Measurements from ENCODE around the gene TCP1. TPM values are rescaled to one million over a fixed set of nuclear protein-coding genes. Genes with fewer than 3 reads are reported as not detected.

The TCP1 gene
- total and polyA plus RNA-seq, 2 of the 13 experiments (the other 11 are each of a cell fraction or from before 2014, with no cell fraction given), result 116 to 553 TPM

DNA sequence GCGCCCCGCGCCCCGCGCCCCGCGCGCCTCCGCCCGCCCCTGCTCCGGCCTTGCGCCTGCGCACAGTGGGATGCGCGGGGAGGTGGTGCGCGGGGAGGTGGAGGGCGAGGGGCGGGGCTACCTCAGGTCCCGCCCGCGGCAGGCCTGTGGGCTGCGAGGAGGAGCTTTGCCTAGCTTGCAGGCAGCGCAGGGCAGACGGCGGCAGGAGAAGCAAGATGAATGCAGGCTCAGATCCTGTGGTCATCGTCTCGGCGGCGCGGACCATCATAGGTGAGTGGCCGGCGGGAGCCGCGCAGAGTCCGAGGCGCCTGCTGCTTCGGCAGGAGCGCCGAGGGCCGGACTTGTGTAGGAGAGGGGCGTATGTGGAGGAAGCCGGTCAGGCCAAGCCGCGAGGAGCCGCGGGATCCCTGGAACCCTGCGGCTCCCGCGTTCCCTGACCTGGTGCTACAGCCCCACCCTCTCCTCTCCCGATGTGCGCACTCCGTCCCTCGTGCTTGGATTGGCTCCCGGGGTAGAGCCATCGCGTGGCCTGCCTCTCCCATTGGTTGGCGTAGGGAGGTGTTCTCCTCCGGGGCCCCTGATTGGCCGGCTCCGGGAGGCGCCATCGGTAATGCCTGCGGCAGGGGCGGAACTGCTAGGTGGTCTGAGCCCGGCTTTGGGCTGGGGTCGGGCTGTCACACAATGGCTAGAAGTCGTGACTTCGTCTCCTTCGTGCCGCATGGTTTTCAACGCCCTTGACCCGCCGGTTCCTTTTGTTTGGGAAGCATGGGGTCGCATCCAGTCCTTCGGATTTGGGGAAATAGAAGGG, 27.3 kb downstream of the TCP1 start, which contains the start of gene ACAT2 (continued):
- TF ChIP-seq PAF1 (CRISPR knock-in tag; IDR thresholded peaks at IDR 0.05) (0 out of 2 replicates have a peak, but pooled peaks have one; percentile 71), ZNF724P (CRISPR knock-in tag; IDR thresholded peaks at IDR 0.05; ENCODE audit: borderline replicate concordance) (no peak), SMARCE1 (IDR thresholded peaks at IDR 0.05; ENCODE audit: borderline replicate concordance) (no peak), MED8 (CRISPR knock-in tag; IDR thresholded peaks at IDR 0.05; ENCODE audit: insufficient replicate concordance) (no peak), ZFY (CRISPR knock-in tag; IDR thresholded peaks at IDR 0.05) (peak; percentile 94), ZBTB3 (CRISPR knock-in tag; IDR thresholded peaks at IDR 0.05; ENCODE audit: borderline replicate concordance, low read depth) (peak; percentile 17; the same call in 1 of the 2 replicates), ZNF598 (CRISPR knock-in tag; IDR thresholded peaks at IDR 0.05; ENCODE audit: borderline replicate concordance) (peak; percentile 93), PITX1 (CRISPR knock-in tag; IDR thresholded peaks at IDR 0.05) (no peak; the same call in none of the 2 replicates), ZFYVE20 (CRISPR knock-in tag; IDR thresholded peaks at IDR 0.05; ENCODE audit: borderline replicate concordance, low read depth) (no peak), ADNP (CRISPR knock-in tag; IDR thresholded peaks at IDR 0.05) (no peak), CCAR2 (optimal IDR thresholded peaks at IDR 0.05; ENCODE audit: low read depth, low read length) (no peak), HIVEP1 (CRISPR knock-in tag; IDR thresholded peaks at IDR 0.05) (peak; percentile 83; the same call in 1 of the 2 replicates), MEIS1 (CRISPR knock-in tag; IDR thresholded peaks at IDR 0.05; ENCODE audit: borderline replicate concordance) (no peak; the same call in 1 of the 2 replicates), SOX5 (CRISPR knock-in tag; IDR thresholded peaks at IDR 0.05; ENCODE audit: borderline replicate concordance) (peak; percentile 69; the same call in 1 of the 2 replicates), CENPT (CRISPR knock-in tag; IDR thresholded peaks at IDR 0.05; ENCODE audit: low read depth) (peak; percentile 75; the same call in 1 of the 2 replicates), MXD3 (CRISPR knock-in tag; IDR thresholded peaks at IDR 0.05) (peak; percentile 69; the same call in 1 of the 2 replicates), ZNF577 (CRISPR knock-in tag; IDR thresholded peaks at IDR 0.05; ENCODE audit: borderline replicate concordance, low read depth) (peak; percentile 22; the same call in 1 of the 2 replicates), CSRNP1 (CRISPR knock-in tag; IDR thresholded peaks at IDR 0.05) (peak; percentile 92), TAF15 (IDR thresholded peaks at IDR 0.05; ENCODE audit: low read depth, low read length, poor library complexity, severe bottlenecking) (peak; percentile 84)
- TF ChIP-seq, protein P1, sequence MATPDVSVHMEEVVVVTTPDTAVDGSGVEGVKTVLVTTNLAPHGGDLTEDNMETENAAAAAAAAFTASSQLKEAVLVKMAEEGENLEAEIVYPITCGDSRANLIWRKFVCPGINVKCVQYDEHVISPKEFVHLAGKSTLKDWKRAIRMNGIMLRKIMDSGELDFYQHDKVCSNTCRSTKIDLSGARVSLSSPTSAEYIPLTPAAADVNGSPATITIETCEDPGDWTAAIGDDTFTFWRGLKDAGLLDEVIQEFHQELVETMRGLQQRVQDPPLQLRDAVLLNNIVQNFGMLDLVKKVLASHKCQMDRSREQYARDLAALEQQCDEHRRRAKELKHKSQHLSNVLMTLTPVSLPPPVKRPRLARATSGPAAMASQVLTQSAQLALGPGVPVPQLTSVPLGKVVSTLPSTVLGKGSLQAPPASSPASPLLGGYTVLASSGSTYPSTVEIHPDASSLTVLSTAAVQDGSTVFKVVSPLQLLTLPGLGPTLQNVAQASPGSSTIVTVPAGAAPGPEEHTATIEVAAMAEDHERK (CRISPR knock-in tag; IDR thresholded peaks at IDR 0.05; ENCODE audit: low read depth), result no peak; the same call in 1 of the 2 replicates
- TF ChIP-seq, protein P2, sequence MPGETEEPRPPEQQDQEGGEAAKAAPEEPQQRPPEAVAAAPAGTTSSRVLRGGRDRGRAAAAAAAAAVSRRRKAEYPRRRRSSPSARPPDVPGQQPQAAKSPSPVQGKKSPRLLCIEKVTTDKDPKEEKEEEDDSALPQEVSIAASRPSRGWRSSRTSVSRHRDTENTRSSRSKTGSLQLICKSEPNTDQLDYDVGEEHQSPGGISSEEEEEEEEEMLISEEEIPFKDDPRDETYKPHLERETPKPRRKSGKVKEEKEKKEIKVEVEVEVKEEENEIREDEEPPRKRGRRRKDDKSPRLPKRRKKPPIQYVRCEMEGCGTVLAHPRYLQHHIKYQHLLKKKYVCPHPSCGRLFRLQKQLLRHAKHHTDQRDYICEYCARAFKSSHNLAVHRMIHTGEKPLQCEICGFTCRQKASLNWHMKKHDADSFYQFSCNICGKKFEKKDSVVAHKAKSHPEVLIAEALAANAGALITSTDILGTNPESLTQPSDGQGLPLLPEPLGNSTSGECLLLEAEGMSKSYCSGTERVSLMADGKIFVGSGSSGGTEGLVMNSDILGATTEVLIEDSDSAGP (CRISPR knock-in tag; IDR thresholded peaks at IDR 0.05; ENCODE audit: borderline replicate concordance), result peak; percentile 96
- TF ChIP-seq, protein P3, sequence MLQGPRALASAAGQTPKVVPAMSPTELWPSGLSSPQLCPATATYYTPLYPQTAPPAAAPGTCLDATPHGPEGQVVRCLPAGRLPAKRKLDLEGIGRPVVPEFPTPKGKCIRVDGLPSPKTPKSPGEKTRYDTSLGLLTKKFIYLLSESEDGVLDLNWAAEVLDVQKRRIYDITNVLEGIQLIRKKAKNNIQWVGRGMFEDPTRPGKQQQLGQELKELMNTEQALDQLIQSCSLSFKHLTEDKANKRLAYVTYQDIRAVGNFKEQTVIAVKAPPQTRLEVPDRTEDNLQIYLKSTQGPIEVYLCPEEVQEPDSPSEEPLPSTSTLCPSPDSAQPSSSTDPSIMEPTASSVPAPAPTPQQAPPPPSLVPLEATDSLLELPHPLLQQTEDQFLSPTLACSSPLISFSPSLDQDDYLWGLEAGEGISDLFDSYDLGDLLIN (CRISPR knock-in tag; IDR thresholded peaks at IDR 0.05; ENCODE audit: borderline replicate concordance), result peak; percentile 49; the same call in 1 of the 2 replicates

All from HepG2 (cell line).